GM21576 (cell line): ENCODE data around the gene KRTAP9-7.
"Not testable (repeated sequence)": the region's sequence is repeated elsewhere in the genome, so short reads cannot be mapped to it uniquely, and the experiment has no call there.

Source experiments
- ATAC-seq: cut with Tn5 transposase; IDR thresholded peaks from one replicate; pipeline ENCODE4 v1.9.1; 2021; ENCODE audit warnings: mild to moderate bottlenecking, moderate library complexity; ENCODE audit not compliant: unreplicated experiment

KRTAP9-7 gene

GRCh38 chr17:41275648-41276190 lies at the start of gene KRTAP9-7:
KRTAP9-7 (plus strand) TSS chr17:41275698; CDS start chr17:41275698, 0 bp downstream.
- not testable (repeated sequence) for ATAC-seq

- no peak for ATAC-seq
Observed at GRCh38 chr17:41226051-41226450, 49.4 kb upstream of the KRTAP9-7 start.

GRCh38 chr17:41226598-41227095 lies 48.9 kb upstream of the KRTAP9-7 start, which contains the start of gene KRTAP9-2:
KRTAP9-2 (plus strand) TSS chr17:41226648; CDS start chr17:41226655, 7 bp downstream.
- ATAC-seq: not testable (repeated sequence)

- no peak for ATAC-seq
Observed at GRCh38 chr17:41230094-41230493, 45.4 kb upstream of the KRTAP9-7 start.

GRCh38 chr17:41231731-41232130 lies 43.8 kb upstream of the KRTAP9-7 start:
- ATAC-seq: no peak

- ATAC-seq: not testable (repeated sequence)
Observed at GRCh38 chr17:41232399-41233105, 42.9 kb upstream of the KRTAP9-7 start, which contains the start of gene KRTAP9-3. KRTAP9-3 (plus strand) TSS chr17:41232449; CDS start chr17:41232502, 53 bp downstream.

GRCh38 chr17:41237116-41237515 lies 38.4 kb upstream of the KRTAP9-7 start:
- ATAC-seq: not testable (repeated sequence)

- ATAC-seq: not testable (repeated sequence)
Observed at GRCh38 chr17:41237949-41238437, 37.5 kb upstream of the KRTAP9-7 start, which contains the start of gene KRTAP9-8. KRTAP9-8 (plus strand) TSS chr17:41237999; CDS start chr17:41238052, 53 bp downstream.

- ATAC-seq: not testable (repeated sequence)
Observed at GRCh38 chr17:41246995-41247787, 28.3 kb upstream of the KRTAP9-7 start.

- ATAC-seq: not testable (repeated sequence)
Observed at GRCh38 chr17:41249637-41250240, 25.8 kb upstream of the KRTAP9-7 start, which contains the start of gene KRTAP9-4. KRTAP9-4 (plus strand) TSS chr17:41249687; CDS start chr17:41249721, 34 bp downstream.

GRCh38 chr17:41251261-41251660 lies 24.2 kb upstream of the KRTAP9-7 start:
- ATAC-seq: no peak

- no peak for ATAC-seq
Observed at GRCh38 chr17:41254861-41255260, 20.6 kb upstream of the KRTAP9-7 start.

- ATAC-seq: not testable (repeated sequence)
Observed at GRCh38 chr17:41255381-41256290, 19.9 kb upstream of the KRTAP9-7 start, which contains the start of gene KRTAP9-9. KRTAP9-9 (plus strand) TSS chr17:41255384.

GRCh38 chr17:41256291-41256685 lies 19.2 kb upstream of the KRTAP9-7 start:
- ATAC-seq: no peak

GRCh38 chr17:41258406-41258805 lies 17.1 kb upstream of the KRTAP9-7 start:
- no peak for ATAC-seq

- ATAC-seq: no peak
Observed at GRCh38 chr17:41263212-41263611, 12.3 kb upstream of the KRTAP9-7 start.

- no peak for ATAC-seq
Observed at GRCh38 chr17:41264599-41264998, 10.9 kb upstream of the KRTAP9-7 start.

- no peak for ATAC-seq
Observed at GRCh38 chr17:41265078-41265477, 10.4 kb upstream of the KRTAP9-7 start, which contains the start of gene KRTAP9-6. KRTAP9-6 (plus strand) TSS chr17:41265378; CDS start chr17:41265378, 0 bp downstream.

GRCh38 chr17:41267711-41268110 lies 7.8 kb upstream of the KRTAP9-7 start:
- no peak for ATAC-seq
